MM.1S (cell line): ENCODE results near the gene ATG4A.

Experiments used
- DNase-seq: peaks from one replicate; pipeline ENCODE4 v3.0.0-alpha.2; 2015
- H2AFZ ChIP-seq: fragments of 300-600 bp; sonication (generic); 2 replicates; pipeline ENCODE4 v1.6.0; 2016; ENCODE audit warnings: antibody characterized with exemption, low read length
- H3F3A ChIP-seq: fragments of 300-600 bp; sonication (generic); 2 replicates; pipeline ENCODE4 v1.6.1; 2016; ENCODE audit warnings: mild to moderate bottlenecking, antibody characterized with exemption, low read length, moderate library complexity, mixed read lengths; ENCODE audit not compliant: insufficient read depth
- H3K27ac ChIP-seq: fragments of 300-600 bp; sonication (generic); 2 replicates; pipeline ENCODE4 v1.5.1; 2016; ENCODE audit warnings: mild to moderate bottlenecking, low read length
- H3K27me3 ChIP-seq: fragments of 300-600 bp; sonication (generic); replicated peaks from 2 replicates; pipeline ENCODE4 v1.6.0; 2016; ENCODE audit warnings: low read length; ENCODE audit not compliant: insufficient read depth
- H3K36me3 ChIP-seq: fragments of 300-600 bp; sonication (generic); replicated peaks from 2 replicates; pipeline ENCODE4 v1.6.1; 2016; ENCODE audit warnings: mild to moderate bottlenecking, low read length, mixed read lengths; ENCODE audit not compliant: insufficient read depth
- H3K4me1 ChIP-seq: fragments of 300-600 bp; sonication (generic); 2 replicates; pipeline ENCODE4 v1.6.1; 2016; ENCODE audit warnings: low read length, mixed read lengths
- H3K4me2 ChIP-seq: fragments of 300-600 bp; sonication (generic); 2 replicates; pipeline ENCODE4 v1.6.0; 2016; ENCODE audit warnings: low read depth, low read length
- H3K4me3 ChIP-seq: fragments of 300-600 bp; sonication (generic); 2 replicates; pipeline ENCODE4 v1.5.1; 2016; ENCODE audit warnings: low read length, mixed read lengths
- H3K79me2 ChIP-seq: fragments of 300-600 bp; sonication (generic); 2 replicates; pipeline ENCODE4 v1.6.1; 2016; ENCODE audit warnings: mixed run types, low read length, mixed read lengths
- H3K9ac ChIP-seq: fragments of 300-600 bp; sonication (generic); 2 replicates; pipeline ENCODE4 v1.6.1; 2016; ENCODE audit warnings: low read length, mixed read lengths
- H3K9me2 ChIP-seq: fragments of 300-600 bp; sonication (generic); replicated peaks from 2 replicates; pipeline ENCODE4 v1.6.1; 2016; ENCODE audit warnings: mild to moderate bottlenecking, low read length, mixed read lengths; ENCODE audit not compliant: insufficient read depth
- H3K9me3 ChIP-seq: fragments of 300-600 bp; sonication (generic); replicated peaks from 2 replicates; pipeline ENCODE4 v1.6.1; 2016; ENCODE audit warnings: mild to moderate bottlenecking, low read length, mixed read lengths; ENCODE audit not compliant: insufficient read depth
- H4K20me1 ChIP-seq: fragments of 300-600 bp; sonication (generic); 2 replicates; pipeline ENCODE4 v1.6.1; 2016; ENCODE audit warnings: mild to moderate bottlenecking, low read length, moderate library complexity, mixed read lengths; ENCODE audit not compliant: insufficient read depth
- EZH2 ChIP-seq: fragments of 300-600 bp; sonication (generic); optimal IDR thresholded peaks from 2 replicates; pipeline ENCODE3; 2017; ENCODE audit warnings: low read depth, mild to moderate bottlenecking, antibody characterized with exemption, low read length, mixed read lengths
- EZH2phosphoT487 ChIP-seq: fragments of 300-600 bp; sonication (generic); IDR thresholded peaks from 2 replicates; pipeline ENCODE4 v1.6.1; 2018; ENCODE audit warnings: antibody characterized with exemption, low read length
- TF ChIP-seq, protein P1 (sequence below): fragments of 300-600 bp; sonication (generic); IDR thresholded peaks from 2 replicates; pipeline ENCODE4 v1.5.1; 2016; ENCODE audit warnings: antibody characterized with exemption, low read length, mixed read lengths

Gene ATG4A

DNA sequence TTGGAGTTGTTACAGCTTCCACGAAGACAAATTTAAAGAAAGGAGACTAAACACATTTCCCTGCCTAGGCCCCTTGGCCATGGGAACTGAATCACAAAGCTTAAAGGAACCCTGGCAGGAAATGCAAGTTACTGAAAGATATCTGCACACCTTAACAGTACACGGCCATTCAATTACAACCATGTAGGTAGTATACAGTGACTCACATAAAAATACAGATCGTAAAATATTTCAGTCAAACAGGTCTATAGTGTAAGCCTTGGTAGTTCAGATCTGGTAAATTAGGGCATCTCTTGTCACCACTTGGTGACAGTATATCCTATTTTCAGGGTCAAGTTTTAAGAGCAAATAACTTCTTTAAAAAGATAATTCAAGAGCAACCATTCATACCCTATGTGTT is 112.0 kb downstream of the ATG4A start:
- Histone ChIP-seq H3K27ac (no peak overlapping the region), H3K4me1 (no peaks in the 10 kb centered on the region), H3K4me3 (no peak overlapping the region), H3K9me2 (no peaks in the 10 kb centered on the region), H4K20me1 (no peaks in the 10 kb centered on the region), H3K9ac (no peak overlapping the region), H3K36me3 (no peaks in the 10 kb centered on the region), H3K27me3 (no peaks in the 10 kb centered on the region), H3F3A (no peaks in the 10 kb centered on the region), H3K79me2 (no peaks in the 10 kb centered on the region), H3K9me3 (no peaks in the 10 kb centered on the region), H2AFZ (no peak overlapping the region), H3K4me2 (no peak overlapping the region)
- TF ChIP-seq EZH2 (no peak), EZH2phosphoT487 (no peak)
- TF ChIP-seq, protein P1, sequence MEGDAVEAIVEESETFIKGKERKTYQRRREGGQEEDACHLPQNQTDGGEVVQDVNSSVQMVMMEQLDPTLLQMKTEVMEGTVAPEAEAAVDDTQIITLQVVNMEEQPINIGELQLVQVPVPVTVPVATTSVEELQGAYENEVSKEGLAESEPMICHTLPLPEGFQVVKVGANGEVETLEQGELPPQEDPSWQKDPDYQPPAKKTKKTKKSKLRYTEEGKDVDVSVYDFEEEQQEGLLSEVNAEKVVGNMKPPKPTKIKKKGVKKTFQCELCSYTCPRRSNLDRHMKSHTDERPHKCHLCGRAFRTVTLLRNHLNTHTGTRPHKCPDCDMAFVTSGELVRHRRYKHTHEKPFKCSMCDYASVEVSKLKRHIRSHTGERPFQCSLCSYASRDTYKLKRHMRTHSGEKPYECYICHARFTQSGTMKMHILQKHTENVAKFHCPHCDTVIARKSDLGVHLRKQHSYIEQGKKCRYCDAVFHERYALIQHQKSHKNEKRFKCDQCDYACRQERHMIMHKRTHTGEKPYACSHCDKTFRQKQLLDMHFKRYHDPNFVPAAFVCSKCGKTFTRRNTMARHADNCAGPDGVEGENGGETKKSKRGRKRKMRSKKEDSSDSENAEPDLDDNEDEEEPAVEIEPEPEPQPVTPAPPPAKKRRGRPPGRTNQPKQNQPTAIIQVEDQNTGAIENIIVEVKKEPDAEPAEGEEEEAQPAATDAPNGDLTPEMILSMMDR, result no peak
- no peak for DNase-seq
